MM.1S (cell line): ENCODE measurements around the gene ITIH6.

Experiments used
- DNase-seq: peaks from one replicate; pipeline ENCODE4 v3.0.0-alpha.2; 2015
- H2AFZ ChIP-seq: fragments of 300-600 bp; sonication (generic); 2 replicates; pipeline ENCODE4 v1.6.0; 2016; ENCODE audit warnings: antibody characterized with exemption, low read length
- H3F3A ChIP-seq: fragments of 300-600 bp; sonication (generic); 2 replicates; pipeline ENCODE4 v1.6.1; 2016; ENCODE audit warnings: mild to moderate bottlenecking, antibody characterized with exemption, low read length, moderate library complexity, mixed read lengths; ENCODE audit not compliant: insufficient read depth
- H3K27ac ChIP-seq: fragments of 300-600 bp; sonication (generic); 2 replicates; pipeline ENCODE4 v1.5.1; 2016; ENCODE audit warnings: mild to moderate bottlenecking, low read length
- H3K27me3 ChIP-seq: fragments of 300-600 bp; sonication (generic); replicated peaks from 2 replicates; pipeline ENCODE4 v1.6.0; 2016; ENCODE audit warnings: low read length; ENCODE audit not compliant: insufficient read depth
- H3K36me3 ChIP-seq: fragments of 300-600 bp; sonication (generic); replicated peaks from 2 replicates; pipeline ENCODE4 v1.6.1; 2016; ENCODE audit warnings: mild to moderate bottlenecking, low read length, mixed read lengths; ENCODE audit not compliant: insufficient read depth
- H3K4me1 ChIP-seq: fragments of 300-600 bp; sonication (generic); 2 replicates; pipeline ENCODE4 v1.6.1; 2016; ENCODE audit warnings: low read length, mixed read lengths
- H3K4me2 ChIP-seq: fragments of 300-600 bp; sonication (generic); 2 replicates; pipeline ENCODE4 v1.6.0; 2016; ENCODE audit warnings: low read depth, low read length
- H3K4me3 ChIP-seq: fragments of 300-600 bp; sonication (generic); 2 replicates; pipeline ENCODE4 v1.5.1; 2016; ENCODE audit warnings: low read length, mixed read lengths
- H3K79me2 ChIP-seq: fragments of 300-600 bp; sonication (generic); 2 replicates; pipeline ENCODE4 v1.6.1; 2016; ENCODE audit warnings: mixed run types, low read length, mixed read lengths
- H3K9ac ChIP-seq: fragments of 300-600 bp; sonication (generic); 2 replicates; pipeline ENCODE4 v1.6.1; 2016; ENCODE audit warnings: low read length, mixed read lengths
- H3K9me2 ChIP-seq: fragments of 300-600 bp; sonication (generic); replicated peaks from 2 replicates; pipeline ENCODE4 v1.6.1; 2016; ENCODE audit warnings: mild to moderate bottlenecking, low read length, mixed read lengths; ENCODE audit not compliant: insufficient read depth
- H3K9me3 ChIP-seq: fragments of 300-600 bp; sonication (generic); replicated peaks from 2 replicates; pipeline ENCODE4 v1.6.1; 2016; ENCODE audit warnings: mild to moderate bottlenecking, low read length, mixed read lengths; ENCODE audit not compliant: insufficient read depth
- H4K20me1 ChIP-seq: fragments of 300-600 bp; sonication (generic); 2 replicates; pipeline ENCODE4 v1.6.1; 2016; ENCODE audit warnings: mild to moderate bottlenecking, low read length, moderate library complexity, mixed read lengths; ENCODE audit not compliant: insufficient read depth
- EZH2 ChIP-seq: fragments of 300-600 bp; sonication (generic); optimal IDR thresholded peaks from 2 replicates; pipeline ENCODE3; 2017; ENCODE audit warnings: low read depth, mild to moderate bottlenecking, antibody characterized with exemption, low read length, mixed read lengths
- EZH2phosphoT487 ChIP-seq: fragments of 300-600 bp; sonication (generic); IDR thresholded peaks from 2 replicates; pipeline ENCODE4 v1.6.1; 2018; ENCODE audit warnings: antibody characterized with exemption, low read length
- TF ChIP-seq, protein P1 (sequence below): fragments of 300-600 bp; sonication (generic); IDR thresholded peaks from 2 replicates; pipeline ENCODE4 v1.5.1; 2016; ENCODE audit warnings: antibody characterized with exemption, low read length, mixed read lengths

Gene ITIH6

DNA sequence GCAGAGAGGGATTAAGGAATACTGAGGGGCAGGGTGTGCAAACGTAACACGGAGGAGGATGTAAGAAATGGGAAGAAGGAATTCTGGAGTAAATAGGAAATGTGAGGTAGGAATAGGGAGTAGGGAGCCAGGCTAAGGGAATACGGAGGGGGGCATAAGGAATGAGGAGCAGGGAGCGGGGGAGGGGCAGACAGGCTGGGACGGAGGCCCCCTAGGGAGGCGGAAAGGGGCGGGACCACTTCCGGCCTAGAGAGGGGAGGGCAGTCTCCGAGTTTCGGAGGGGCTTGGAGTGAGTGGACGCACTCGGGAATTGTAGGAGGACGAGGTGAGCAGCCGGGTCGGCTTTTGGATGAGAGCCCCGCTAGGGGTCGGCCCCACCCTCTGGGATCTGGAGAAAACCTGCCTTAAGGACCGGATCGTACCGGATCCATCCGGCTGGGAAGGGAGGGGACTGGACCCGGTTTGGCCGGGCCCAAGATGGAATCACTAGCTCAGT lies 10.1 kb upstream of the ITIH6 start:
- H3K79me2 ChIP-seq, result peaks cover 12% of the 10 kb centered on the region
- DNase-seq, result peak; percentile 10
- H3K4me1 ChIP-seq, result no peaks in the 10 kb centered on the region
- H3K9ac ChIP-seq, result peak overlapping the region; percentile 70
- H2AFZ ChIP-seq, result peak overlapping the region; percentile 80
- no peaks in the 10 kb centered on the region for H3K9me2 ChIP-seq
- peak overlapping the region; percentile 77 for H3K4me2 ChIP-seq
- no peak for TF ChIP-seq EZH2
- H3K4me3 ChIP-seq, result peak overlapping the region; percentile 90
- no peaks in the 10 kb centered on the region for H4K20me1 ChIP-seq
- no peaks in the 10 kb centered on the region for H3K36me3 ChIP-seq
- H3K27ac ChIP-seq, result peak overlapping the region; percentile 23; the same call in 1 of the 2 replicates
- no peaks in the 10 kb centered on the region for H3K27me3 ChIP-seq
- no peaks in the 10 kb centered on the region for H3K9me3 ChIP-seq
- no peaks in the 10 kb centered on the region for H3F3A ChIP-seq

DNA sequence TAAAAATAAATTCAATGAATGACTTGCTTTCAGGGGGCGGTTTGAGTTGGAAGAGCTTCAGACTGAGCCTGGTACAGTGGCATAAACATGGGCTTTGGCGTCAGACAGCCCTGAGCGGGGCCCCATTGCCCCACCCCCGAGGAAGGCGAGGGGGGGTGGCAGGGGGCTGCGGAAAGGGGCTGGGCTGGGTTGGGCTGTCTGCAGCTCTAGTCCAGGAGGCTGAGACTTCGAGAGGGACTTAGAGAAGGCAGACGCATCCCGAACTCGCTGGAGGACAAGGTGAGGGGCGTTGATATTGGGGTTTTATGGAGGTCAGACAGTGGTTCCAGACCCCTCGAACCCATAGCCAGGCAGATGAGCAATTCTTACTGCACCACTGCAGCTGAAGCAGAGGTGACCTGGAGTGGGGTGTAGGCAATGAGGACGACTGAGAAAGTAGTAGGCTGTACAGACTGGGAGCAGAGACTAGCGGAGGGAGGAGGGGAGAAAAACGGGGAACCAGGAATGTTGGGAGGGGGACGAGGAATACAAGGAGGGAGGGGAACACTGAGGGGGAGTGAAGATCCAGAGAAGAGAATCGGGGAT lies 9.6 kb upstream of the ITIH6 start, which contains the start of gene MAGED2:
TSS of gene MAGED2 (plus strand) at position 222 of the 585 bp plus-strand sequence. CDS start 1,587 bp downstream, outside the sequence.
- Histone ChIP-seq H3K79me2 (peaks cover 12% of the 10 kb centered on the region), H3K27me3 (no peaks in the 10 kb centered on the region), H3K4me3 (peak within 1 kb of the TSS; percentile 90), H2AFZ (peak within 1 kb of the TSS; percentile 80), H3K9me3 (no peaks in the 10 kb centered on the region), H3K27ac (peak within 1 kb of the TSS; percentile 23; the same call in 1 of the 2 replicates), H3K9me2 (no peaks in the 10 kb centered on the region), H3K36me3 (no peaks in the 10 kb centered on the region), H3K4me2 (peak within 1 kb of the TSS; percentile 77), H3K9ac (peak within 1 kb of the TSS; percentile 70), H3K4me1 (no peaks in the 10 kb centered on the region), H3F3A (no peaks in the 10 kb centered on the region), H4K20me1 (no peaks in the 10 kb centered on the region)
- DNase-seq, result no peak
- TF ChIP-seq, protein P1, sequence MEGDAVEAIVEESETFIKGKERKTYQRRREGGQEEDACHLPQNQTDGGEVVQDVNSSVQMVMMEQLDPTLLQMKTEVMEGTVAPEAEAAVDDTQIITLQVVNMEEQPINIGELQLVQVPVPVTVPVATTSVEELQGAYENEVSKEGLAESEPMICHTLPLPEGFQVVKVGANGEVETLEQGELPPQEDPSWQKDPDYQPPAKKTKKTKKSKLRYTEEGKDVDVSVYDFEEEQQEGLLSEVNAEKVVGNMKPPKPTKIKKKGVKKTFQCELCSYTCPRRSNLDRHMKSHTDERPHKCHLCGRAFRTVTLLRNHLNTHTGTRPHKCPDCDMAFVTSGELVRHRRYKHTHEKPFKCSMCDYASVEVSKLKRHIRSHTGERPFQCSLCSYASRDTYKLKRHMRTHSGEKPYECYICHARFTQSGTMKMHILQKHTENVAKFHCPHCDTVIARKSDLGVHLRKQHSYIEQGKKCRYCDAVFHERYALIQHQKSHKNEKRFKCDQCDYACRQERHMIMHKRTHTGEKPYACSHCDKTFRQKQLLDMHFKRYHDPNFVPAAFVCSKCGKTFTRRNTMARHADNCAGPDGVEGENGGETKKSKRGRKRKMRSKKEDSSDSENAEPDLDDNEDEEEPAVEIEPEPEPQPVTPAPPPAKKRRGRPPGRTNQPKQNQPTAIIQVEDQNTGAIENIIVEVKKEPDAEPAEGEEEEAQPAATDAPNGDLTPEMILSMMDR, result no peak
- no peak for TF ChIP-seq EZH2
- no peak for TF ChIP-seq EZH2phosphoT487

DNA sequence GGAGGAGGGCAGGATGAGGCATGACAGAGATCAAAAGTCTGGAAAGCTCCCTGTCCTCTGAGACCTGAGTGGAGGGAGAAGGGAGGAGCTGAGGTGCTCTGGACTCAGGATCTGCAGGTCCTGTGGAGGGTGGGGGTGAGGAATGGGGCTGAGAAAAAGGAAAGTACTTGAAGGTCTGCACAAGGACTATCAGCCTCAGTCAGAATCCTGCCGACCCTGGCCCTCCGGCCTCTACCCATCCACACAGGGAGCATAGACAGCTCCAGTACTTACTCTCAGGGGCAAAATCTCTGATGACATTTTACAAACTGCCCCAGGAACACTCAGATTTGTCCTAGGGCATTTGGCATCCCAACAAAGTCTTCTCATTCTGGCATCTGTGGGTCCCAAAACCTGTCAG lies 991 bp upstream of the ITIH6 start:
- TF ChIP-seq, protein P1, result no peak
- TF ChIP-seq EZH2phosphoT487, result no peak
- no peak for TF ChIP-seq EZH2
- no peak overlapping the region for H3K4me2 ChIP-seq
- no peaks in the 10 kb centered on the region for H3K9me3 ChIP-seq
- H3F3A ChIP-seq, result no peaks in the 10 kb centered on the region
- no peak for DNase-seq
- no peaks in the 10 kb centered on the region for H3K79me2 ChIP-seq
- H3K27ac ChIP-seq, result no peak overlapping the region
- no peak overlapping the region for H2AFZ ChIP-seq
- H3K9me2 ChIP-seq, result no peaks in the 10 kb centered on the region
- no peak overlapping the region for H3K9ac ChIP-seq
- H4K20me1 ChIP-seq, result no peaks in the 10 kb centered on the region
- H3K27me3 ChIP-seq, result no peaks in the 10 kb centered on the region
- no peaks in the 10 kb centered on the region for H3K4me1 ChIP-seq
- H3K4me3 ChIP-seq, result no peak overlapping the region
- no peaks in the 10 kb centered on the region for H3K36me3 ChIP-seq

DNA sequence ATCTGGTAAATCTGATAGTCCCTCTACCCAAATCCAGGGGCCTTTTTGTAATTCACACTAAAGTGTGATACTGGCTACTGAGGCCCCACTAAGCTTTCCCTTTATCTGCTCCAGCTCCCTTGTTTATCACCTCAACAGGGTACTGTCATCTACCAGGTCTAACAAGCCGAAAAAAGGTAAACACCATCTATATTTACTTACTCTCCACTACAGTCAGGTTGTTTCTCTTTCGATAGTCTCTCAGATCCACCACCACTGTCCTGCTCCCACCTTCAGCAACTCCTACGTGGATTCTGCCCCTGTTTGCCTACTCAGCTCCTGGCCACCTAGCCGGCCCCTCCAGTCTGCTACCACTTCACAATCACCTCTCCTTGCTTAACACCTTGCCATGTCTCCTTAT lies 3.3 kb downstream of the ITIH6 start:
- Histone ChIP-seq H3K9me2 (no peaks in the 10 kb centered on the region), H3K4me2 (no peak overlapping the region), H3K36me3 (no peaks in the 10 kb centered on the region), H3K9ac (no peak overlapping the region), H2AFZ (no peak overlapping the region), H3K4me1 (no peaks in the 10 kb centered on the region), H4K20me1 (no peaks in the 10 kb centered on the region), H3K4me3 (no peak overlapping the region), H3K27me3 (no peaks in the 10 kb centered on the region), H3K27ac (no peak overlapping the region), H3F3A (no peaks in the 10 kb centered on the region), H3K79me2 (no peaks in the 10 kb centered on the region), H3K9me3 (no peaks in the 10 kb centered on the region)
- no peak for TF ChIP-seq EZH2phosphoT487
- TF ChIP-seq, protein P1, result no peak
- TF ChIP-seq EZH2, result no peak
- DNase-seq, result no peak
